ENCODE measurements around the gene GLYATL2. TPM values are rescaled to one million over a fixed set of nuclear protein-coding genes. Genes with fewer than 3 reads are reported as not detected.

Gene GLYATL2
- polyA plus RNA-seq, 1 of the 3 experiments (the other 2 are of a cell fraction) = 0.31 TPM

GRCh38 chr11:58888579-58888978 lies 44.1 kb upstream of the GLYATL2 start (continued):
- no peak for TF ChIP-seq REST (IDR thresholded peaks at IDR 0.05; ENCODE audit: low read depth, low read length)

- 57% methylated on average over 1 of the region's 1 CpG for WGBS (ENCODE audit: low lambda C conversion rate)
- H3K9me2 ChIP-seq = no peaks in the 10 kb centered on the region
- no peaks in the 10 kb centered on the region for H3F3A ChIP-seq (replicated peaks; ENCODE audit: insufficient read depth)
These were observed 42.9 kb upstream of the GLYATL2 start for GRCh38 chr11:58887452-58887851.

GRCh38 chr11:58880625-58881024 lies 36.1 kb upstream of the GLYATL2 start:
- H3K9me2 ChIP-seq = no peaks in the 10 kb centered on the region
- no peak overlapping the region for H3K4me2 ChIP-seq
- H3K9ac ChIP-seq = no peak overlapping the region
- no peaks in the 10 kb centered on the region for H3F3A ChIP-seq (replicated peaks; ENCODE audit: insufficient read depth)
- H3K27ac ChIP-seq (ENCODE audit: low read depth in 2 of 2, low read length in 1 of 2) = no peak overlapping the region
- H3K36me3 ChIP-seq (replicated peaks in 1 of 2; ENCODE audit: control insufficient read depth in 1 of 2, insufficient read depth in 2 of 2, low read length in 1 of 2) = no peaks in the 10 kb centered on the region
- no peaks in the 10 kb centered on the region for H3K79me2 ChIP-seq (ENCODE audit: insufficient read depth)
- H4K20me1 ChIP-seq (ENCODE audit: insufficient read depth) = no peaks in the 10 kb centered on the region
- 86% methylated on average over 1 of the region's 1 CpG for WGBS (ENCODE audit: low lambda C conversion rate)
- no peak overlapping the region for H3K4me3 ChIP-seq (ENCODE audit: low read depth in 2 of 2, low read length in 1 of 2)
- H2AFZ ChIP-seq (ENCODE audit: low read depth) = no peak overlapping the region
- no peak for DNase-seq
- no peaks in the 10 kb centered on the region for H3K4me1 ChIP-seq (ENCODE audit: control insufficient read depth in 1 of 2, insufficient read depth in 2 of 2, low read depth in 1 of 2, low read length in 1 of 2)
- ChIA-PET POLR2A (no interaction called here), CTCF (interaction anchor here (1.1 to 1.2 kb wide), 2 partner anchors 38 to 178 kb away, joined by 3 read pairs; no protein-coding TSS in a partner anchor)
- H3K9me3 ChIP-seq = no peaks in the 10 kb centered on the region
- no peaks in the 10 kb centered on the region for H3K27me3 ChIP-seq (ENCODE audit: insufficient read depth)
- no peak for TF ChIP-seq REST (IDR thresholded peaks at IDR 0.05; ENCODE audit: low read depth, low read length)
- no peak for TF ChIP-seq EP300 (IDR thresholded peaks at IDR 0.05; ENCODE audit: borderline replicate concordance in 1 of 2, low read depth in 1 of 2, low read length in 1 of 2)
- no peak for TF ChIP-seq MEF2A (IDR thresholded peaks at IDR 0.05; ENCODE audit: borderline replicate concordance, low read depth)
- TF ChIP-seq USF2 (IDR thresholded peaks at IDR 0.05; ENCODE audit: borderline replicate concordance, low read depth, low read length) = no peak
- TF ChIP-seq EZH2phosphoT487 (IDR thresholded peaks at IDR 0.05; ENCODE audit: borderline replicate concordance, low read depth) = no peak
- no peak for TF ChIP-seq FOXM1 (IDR thresholded peaks at IDR 0.05; ENCODE audit: low read depth)
- no peak for TF ChIP-seq CTCF (IDR thresholded peaks at IDR 0.05)
- TF ChIP-seq GATA2 (CRISPR knock-in tag; IDR thresholded peaks at IDR 0.05) = no peak
- no peak for TF ChIP-seq TEAD4 (IDR thresholded peaks at IDR 0.05; ENCODE audit: borderline replicate concordance, insufficient read depth)
- TF ChIP-seq TCF12 (IDR thresholded peaks at IDR 0.05) = no peak

More at GRCh38 chr11:58887452-58887851, 42.9 kb upstream of the GLYATL2 start:
- TF ChIP-seq MXI1 (IDR thresholded peaks at IDR 0.05; ENCODE audit: low read depth, low read length) = no peak
- TF ChIP-seq SIN3A (IDR thresholded peaks at IDR 0.05; ENCODE audit: borderline replicate concordance, low read depth, low read length) = no peak
- no peak for TF ChIP-seq MAX (IDR thresholded peaks at IDR 0.05; ENCODE audit: low read depth)
- no peaks in the 10 kb centered on the region for H3K36me3 ChIP-seq (replicated peaks in 1 of 2; ENCODE audit: control insufficient read depth in 1 of 2, insufficient read depth in 2 of 2, low read length in 1 of 2)
- no peaks in the 10 kb centered on the region for H3K79me2 ChIP-seq (ENCODE audit: insufficient read depth)
- CTCF ChIA-PET = no interaction called here
- DNase-seq = no peak
- 0 out of 2 replicates have a peak, but pooled peaks cover 3% of the 10 kb centered on the region for H3K9me3 ChIP-seq
- POLR2A ChIA-PET = no interaction called here
- no peak overlapping the region for H3K4me2 ChIP-seq
- no peak overlapping the region for H2AFZ ChIP-seq (ENCODE audit: low read depth)
- H4K20me1 ChIP-seq (ENCODE audit: insufficient read depth) = no peaks in the 10 kb centered on the region
- no peaks in the 10 kb centered on the region for H3K27me3 ChIP-seq (ENCODE audit: insufficient read depth)
- H3K9ac ChIP-seq = no peak overlapping the region
- no peak overlapping the region for H3K27ac ChIP-seq (ENCODE audit: low read depth in 2 of 2, low read length in 1 of 2)
- no peak overlapping the region for H3K4me3 ChIP-seq (ENCODE audit: low read depth in 2 of 2, low read length in 1 of 2)
- no peaks in the 10 kb centered on the region for H3K4me1 ChIP-seq (ENCODE audit: control insufficient read depth in 1 of 2, insufficient read depth in 2 of 2, low read depth in 1 of 2, low read length in 1 of 2)

Data from SK-N-SH (cell line).